SK-N-SH (cell line): ENCODE measurements around the gene HOXC10. TPM values are rescaled to one million over a fixed set of nuclear protein-coding genes. Genes with fewer than 3 reads are reported as not detected.

Experiments used
- CTCF ChIA-PET: fragments of 300-600, 350-600 bp; formaldehyde crosslinking; extraction: SDS; loops from one replicate; lab custom pipeline; 2021; lab: Yijun Ruan, JAX
- POLR2A ChIA-PET: fragments of 350-600 bp; sonication (Branson Sonifier 250); formaldehyde crosslinking; extraction: SDS; loops from one replicate; lab custom pipeline; 2020; ENCODE audit warnings: antibody characterized with exemption, inconsistent platforms; lab: Yijun Ruan, JAX
- DNase-seq: peaks from one replicate; pipeline ENCODE4 v3.0.0; 2012
- H2AFZ ChIP-seq: fragments of 200-600 bp; sonication (generic); 2 replicates; pipeline ENCODE4 v1.8.1; 2016; ENCODE audit warnings: antibody characterized with exemption, mild to moderate bottlenecking, low read depth
- H3F3A ChIP-seq: fragments of 200-600 bp; sonication (generic); replicated peaks from 2 replicates; pipeline ENCODE3; 2016; ENCODE audit warnings: antibody characterized with exemption, mild to moderate bottlenecking; ENCODE audit not compliant: insufficient read depth
- H3K27ac ChIP-seq, 2 experiments: fragments of 200-500 bp in 1 of 2; fragments of 200-600 bp in 1 of 2; sonication (Bioruptor generic) in 1 of 2; sonication (generic), shearing (Covaris generic) in 1 of 2; 2 replicates each; pipeline versions ENCODE4 v1.5.1 to v1.6.1; 2014 to 2016; ENCODE audit warnings: low read depth in 2 of 2, inconsistent platforms in 1 of 2, low read length in 1 of 2, mild to moderate bottlenecking in 1 of 2, mixed read lengths in 1 of 2
- H3K27me3 ChIP-seq: fragments of 200-600 bp; sonication (generic), shearing (Covaris generic); 2 replicates; pipeline ENCODE4 v1.6.1; 2016; ENCODE audit warnings: mixed run types; ENCODE audit not compliant: insufficient read depth
- H3K36me3 ChIP-seq, 2 experiments: fragments of 200-500 bp in 1 of 2; fragments of 200-600 bp in 1 of 2; sonication (Bioruptor generic) in 1 of 2; sonication (generic) in 1 of 2; replicated peaks in 1 of 2; 2 replicates each; pipeline versions ENCODE3 to v1.5.1; 2014 to 2016; ENCODE audit warnings: low read length in 1 of 2, mild to moderate bottlenecking in 1 of 2; ENCODE audit not compliant: insufficient read depth in 2 of 2, control insufficient read depth in 1 of 2
- H3K4me1 ChIP-seq, 2 experiments: fragments of 200-500 bp in 1 of 2; fragments of 200-600 bp in 1 of 2; sonication (Bioruptor generic) in 1 of 2; sonication (generic), shearing (Covaris generic) in 1 of 2; 2 replicates each; pipeline versions ENCODE4 v1.5.1 to v1.6.1; 2014 to 2016; ENCODE audit warnings: low read depth in 1 of 2, low read length in 1 of 2, mixed run types in 1 of 2; ENCODE audit not compliant: insufficient read depth in 2 of 2, control insufficient read depth in 1 of 2
- H3K4me2 ChIP-seq: fragments of 200-600 bp; sonication (generic), shearing (Covaris generic); 2 replicates; pipeline ENCODE4 v1.6.1; 2017; ENCODE audit warnings: mixed run types
- H3K4me3 ChIP-seq, 2 experiments: fragments of 200-500 bp in 1 of 2; fragments of 200-600 bp in 1 of 2; sonication (Bioruptor generic) in 1 of 2; sonication (generic), shearing (Covaris generic) in 1 of 2; 2 replicates each; pipeline versions ENCODE4 v1.5.1 to v1.8.1; 2014 to 2016; ENCODE audit warnings: low read depth in 2 of 2, inconsistent platforms in 1 of 2, low read length in 1 of 2, mild to moderate bottlenecking in 1 of 2, mixed read lengths in 1 of 2, moderate library complexity in 1 of 2
- H3K79me2 ChIP-seq: fragments of 200-600 bp; sonication (generic); 2 replicates; pipeline ENCODE4 v1.8.1; 2017; ENCODE audit warnings: mild to moderate bottlenecking; ENCODE audit not compliant: insufficient read depth
- H3K9ac ChIP-seq: fragments of 200-600 bp; sonication (generic); 2 replicates; pipeline ENCODE4 v1.6.1; 2017; ENCODE audit warnings: mixed run types
- H3K9me2 ChIP-seq: fragments of 200-600 bp; sonication (generic); 2 replicates; pipeline ENCODE4 v1.6.1; 2017; ENCODE audit warnings: mixed run types
- H3K9me3 ChIP-seq: fragments of 200-600 bp; sonication (generic); 2 replicates; pipeline ENCODE4 v1.6.1; 2017; ENCODE audit warnings: mixed run types, mild to moderate bottlenecking, moderate library complexity
- H4K20me1 ChIP-seq: fragments of 200-600 bp; sonication (generic); 2 replicates; pipeline ENCODE4 v1.6.1; 2017; ENCODE audit warnings: mild to moderate bottlenecking, mixed run types; ENCODE audit not compliant: insufficient read depth
- CHD2 ChIP-seq: fragments of 150-350 bp; IDR thresholded peaks from 2 replicates; pipeline ENCODE4 v1.6.1; 2018; ENCODE audit warnings: low read length; ENCODE audit not compliant: partially characterized antibody
- EZH2phosphoT487 ChIP-seq: fragments of 200-600 bp; sonication (generic); IDR thresholded peaks from 2 replicates; pipeline ENCODE4 v1.6.1; 2017; ENCODE audit warnings: low read depth, mixed run types, mild to moderate bottlenecking, antibody characterized with exemption, moderate library complexity, borderline replicate concordance
- FOSL2 ChIP-seq: IDR thresholded peaks from 2 replicates; pipeline ENCODE4 v1.4.0; 2012; ENCODE audit warnings: low read depth, mild to moderate bottlenecking, moderate library complexity, borderline replicate concordance
- IRF3 ChIP-seq: fragments of 150-350 bp; IDR thresholded peaks from 2 replicates; pipeline ENCODE4 v1.6.1; 2016; ENCODE audit warnings: mild to moderate bottlenecking, low read depth, low read length
- JUND ChIP-seq: IDR thresholded peaks from 2 replicates; pipeline ENCODE4 v1.4.0; 2012
- MXI1 ChIP-seq: IDR thresholded peaks from 2 replicates; pipeline ENCODE4 v1.6.1; 2012; ENCODE audit warnings: mild to moderate bottlenecking, low read depth, low read length, improper control_type of control experiment
- NFIC ChIP-seq: IDR thresholded peaks from 2 replicates; pipeline ENCODE4 v1.4.0; 2012; ENCODE audit warnings: borderline replicate concordance
- RCOR1 ChIP-seq: fragments of 150-350 bp; IDR thresholded peaks from 2 replicates; pipeline ENCODE4 v1.6.1; 2017; ENCODE audit warnings: antibody characterized with exemption, low read length
- REST ChIP-seq: IDR thresholded peaks from 2 replicates; pipeline ENCODE4 v1.6.1; 2012; ENCODE audit warnings: mild to moderate bottlenecking, low read depth, low read length, moderate library complexity
- SMC3 ChIP-seq: IDR thresholded peaks from 2 replicates; pipeline ENCODE4 v1.6.1; 2012; ENCODE audit warnings: low read depth, low read length, improper control_type of control experiment
- TCF12 ChIP-seq: IDR thresholded peaks from 2 replicates; pipeline ENCODE4 v1.4.0; 2012
- TEAD4 ChIP-seq: IDR thresholded peaks from 2 replicates; pipeline ENCODE4 v1.4.0; 2012; ENCODE audit warnings: mild to moderate bottlenecking, borderline replicate concordance; ENCODE audit not compliant: insufficient read depth
- WGBS: methylation state at CpG from one replicate; pipeline ENCODE4 v1.1.6; 2017; ENCODE audit warnings: low lambda C conversion rate; 5-methylcytosine and 5-hydroxymethylcytosine counted together
- polyA plus RNA-seq, 3 experiments: library from polyadenylated mRNA; depleted of rRNA; stranded (reverse); fragments of >200 nt; gene quantifications; 2 replicates each; pipeline ENCODE4 v1.2.3, GENCODE V29; 2012
- TF ChIP-seq, protein P1 (sequence below): IDR thresholded peaks from 2 replicates; pipeline ENCODE4; 2012
- TF ChIP-seq, protein P2 (sequence below): IDR thresholded peaks from 2 replicates; pipeline ENCODE4 v1.4.0; 2012; ENCODE audit warnings: low read depth

The HOXC10 gene
- polyA plus RNA-seq, 1 of the 3 experiments (the other 2 are of a cell fraction) = 0.03 TPM

- WGBS = 90% methylated on average over 6 of the region's 7 CpGs
- peaks cover 0 to 30% of the 10 kb centered on the region in 2 experiments; a peak in 1 of 4 replicates for H3K4me1 ChIP-seq
- no peaks in the 10 kb centered on the region for H3K79me2 ChIP-seq
- CTCF ChIA-PET = interaction anchor here (1.5 to 23.2 kb wide), 7 partner anchors 24 to 184 kb away, joined by 4 to 548 read pairs (median 56); partner anchors contain the start of genes HOXC10, HOXC4, HOXC8 and SMUG1
- no peak overlapping the region for H3K4me2 ChIP-seq
- no peak overlapping the region for H3K4me3 ChIP-seq
- TF ChIP-seq EZH2phosphoT487 (no peak), MXI1 (no peak), RCOR1 (no peak)
- POLR2A ChIA-PET = no interaction called here
- H3F3A ChIP-seq = peaks cover 4% of the 10 kb centered on the region
- no peaks in the 10 kb centered on the region for H3K9me2 ChIP-seq
- H4K20me1 ChIP-seq = no peaks in the 10 kb centered on the region
- no peaks in the 10 kb centered on the region for H3K27me3 ChIP-seq
- H3K36me3 ChIP-seq = no peaks in the 10 kb centered on the region
- H3K9me3 ChIP-seq = no peaks in the 10 kb centered on the region
- H3K9ac ChIP-seq = no peak overlapping the region
- no peak overlapping the region for H2AFZ ChIP-seq
- no peak for DNase-seq
- H3K27ac ChIP-seq = no peak overlapping the region
Observed at GRCh38 chr12:54030442-54030801, 45.5 kb downstream of the HOXC10 start.

DNA sequence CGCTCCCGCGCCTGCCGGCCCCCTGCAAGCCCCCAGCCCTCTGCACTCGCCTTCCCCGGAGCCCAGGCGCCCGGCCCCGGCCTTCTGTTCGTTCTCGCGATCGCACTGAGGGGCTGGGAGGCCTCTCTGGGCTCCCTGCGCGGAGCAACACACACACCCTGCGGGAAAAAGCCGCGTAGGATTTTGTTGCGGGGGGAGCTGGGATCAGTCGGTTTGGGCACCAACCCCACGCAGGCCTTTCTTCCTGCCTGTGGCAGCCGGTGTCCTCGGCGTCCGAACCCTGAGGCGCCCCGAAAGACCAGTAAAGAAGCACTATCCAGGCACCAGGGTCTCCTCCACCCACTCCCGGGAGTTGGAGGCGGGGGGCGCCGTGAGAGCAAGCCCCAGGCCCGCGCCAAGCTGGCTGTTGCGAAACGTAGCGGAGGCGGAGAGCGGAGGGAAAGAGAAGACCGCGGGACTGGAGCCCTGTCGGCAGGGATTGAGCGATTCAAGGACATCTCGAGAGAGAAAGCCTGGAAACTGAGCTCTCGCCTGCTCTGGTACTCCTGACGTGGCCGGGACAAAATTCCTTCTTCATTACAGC is 46.0 kb downstream of the HOXC10 start:
- Histone ChIP-seq H3F3A (peaks cover 4% of the 10 kb centered on the region), H3K4me2 (no peak overlapping the region), H2AFZ (no peak overlapping the region)
- TF ChIP-seq MXI1 (no peak), TEAD4 (no peak), RCOR1 (no peak), NFIC (no peak), SMC3 (no peak), IRF3 (no peak), FOSL2 (no peak), JUND (no peak), REST (no peak), TCF12 (no peak), CHD2 (no peak)
- TF ChIP-seq, protein P1, sequence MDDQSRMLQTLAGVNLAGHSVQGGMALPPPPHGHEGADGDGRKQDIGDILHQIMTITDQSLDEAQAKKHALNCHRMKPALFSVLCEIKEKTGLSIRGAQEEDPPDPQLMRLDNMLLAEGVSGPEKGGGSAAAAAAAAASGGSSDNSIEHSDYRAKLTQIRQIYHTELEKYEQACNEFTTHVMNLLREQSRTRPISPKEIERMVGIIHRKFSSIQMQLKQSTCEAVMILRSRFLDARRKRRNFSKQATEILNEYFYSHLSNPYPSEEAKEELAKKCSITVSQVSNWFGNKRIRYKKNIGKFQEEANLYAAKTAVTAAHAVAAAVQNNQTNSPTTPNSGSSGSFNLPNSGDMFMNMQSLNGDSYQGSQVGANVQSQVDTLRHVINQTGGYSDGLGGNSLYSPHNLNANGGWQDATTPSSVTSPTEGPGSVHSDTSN = no peak
- TF ChIP-seq, protein P2, sequence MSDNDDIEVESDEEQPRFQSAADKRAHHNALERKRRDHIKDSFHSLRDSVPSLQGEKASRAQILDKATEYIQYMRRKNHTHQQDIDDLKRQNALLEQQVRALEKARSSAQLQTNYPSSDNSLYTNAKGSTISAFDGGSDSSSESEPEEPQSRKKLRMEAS = no peak
- TF ChIP-seq, all 33 proteins: peak for 0
- Histone ChIP-seq H4K20me1 (no peaks in the 10 kb centered on the region), H3K27me3 (no peaks in the 10 kb centered on the region), H3K9ac (no peak overlapping the region), H3K4me1 (peaks cover 0 to 31% of the 10 kb centered on the region in 2 experiments; a peak in 1 of 4 replicates), H3K36me3 (no peaks in the 10 kb centered on the region), H3K4me3 (no peak overlapping the region), H3K79me2 (no peaks in the 10 kb centered on the region), H3K9me2 (no peaks in the 10 kb centered on the region), H3K27ac (no peak overlapping the region), H3K9me3 (no peaks in the 10 kb centered on the region)
- POLR2A ChIA-PET = no interaction called here
- no peak for DNase-seq
- CTCF ChIA-PET = interaction anchor here (1.5 to 23.2 kb wide), 7 partner anchors 8 to 184 kb away, joined by 4 to 548 read pairs (median 56); partner anchors contain the start of genes HOXC4, HOXC8 and SMUG1
- 96% methylated on average over 44 of the region's 46 CpGs for WGBS
